HG03175 (cell line): ENCODE measurements around the gene UBE3A.

ENCODE experiments used
- ATAC-seq: cut with Tn5 transposase; IDR thresholded peaks from one replicate; pipeline ENCODE4 v1.9.1; 2021; ENCODE audit warnings: mild to moderate bottlenecking, moderate library complexity; ENCODE audit not compliant: unreplicated experiment

The UBE3A gene

DNA sequence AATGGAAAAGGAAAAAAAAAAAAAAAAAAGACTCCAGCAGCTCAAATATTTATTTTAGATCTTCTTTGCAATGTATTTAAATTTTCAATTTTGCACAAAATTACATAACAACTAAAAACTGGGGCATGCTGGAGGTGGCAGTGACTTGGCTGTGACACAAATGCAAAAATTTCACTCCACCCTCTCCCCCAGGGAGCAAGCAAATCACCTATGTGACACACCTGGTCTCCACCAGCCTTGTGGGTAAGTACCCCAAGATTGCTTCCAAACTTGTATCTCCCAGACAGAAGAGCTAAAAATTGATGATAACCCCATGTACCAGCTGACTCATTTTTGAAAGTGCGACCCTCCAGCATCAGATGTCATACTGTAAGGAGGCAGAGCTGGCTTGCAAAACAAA lies 32.0 kb downstream of the UBE3A start:
- no peak for ATAC-seq

DNA sequence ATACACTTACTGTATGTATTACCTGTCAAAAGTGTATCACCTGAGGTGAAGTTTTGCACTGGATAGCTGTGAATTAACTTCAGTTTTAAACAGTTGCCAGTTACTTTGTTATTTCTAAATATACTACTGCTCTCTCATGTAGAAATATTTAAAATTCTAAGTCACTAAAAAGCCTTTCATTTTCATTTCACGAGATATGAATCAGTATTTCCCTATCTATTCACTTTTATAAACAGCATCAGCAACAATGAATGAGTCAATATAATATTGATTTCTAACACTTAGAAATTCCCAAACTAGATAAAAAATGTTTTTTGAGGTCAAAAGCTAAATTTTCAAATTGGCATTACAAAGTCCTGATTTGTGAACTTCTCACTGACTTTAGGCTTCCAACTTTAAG lies 32.6 kb downstream of the UBE3A start:
- no peak for ATAC-seq

GRCh38 chr15:25403771-25404170 lies 35.1 kb downstream of the UBE3A start:
- ATAC-seq: no peak

GRCh38 chr15:25402342-25402741 lies 36.5 kb downstream of the UBE3A start:
- no peak for ATAC-seq

GRCh38 chr15:25401501-25401900 lies 37.3 kb downstream of the UBE3A start:
- no peak for ATAC-seq

- no peak for ATAC-seq
Measured at GRCh38 chr15:25397100-25397499, 41.7 kb downstream of the UBE3A start.

DNA sequence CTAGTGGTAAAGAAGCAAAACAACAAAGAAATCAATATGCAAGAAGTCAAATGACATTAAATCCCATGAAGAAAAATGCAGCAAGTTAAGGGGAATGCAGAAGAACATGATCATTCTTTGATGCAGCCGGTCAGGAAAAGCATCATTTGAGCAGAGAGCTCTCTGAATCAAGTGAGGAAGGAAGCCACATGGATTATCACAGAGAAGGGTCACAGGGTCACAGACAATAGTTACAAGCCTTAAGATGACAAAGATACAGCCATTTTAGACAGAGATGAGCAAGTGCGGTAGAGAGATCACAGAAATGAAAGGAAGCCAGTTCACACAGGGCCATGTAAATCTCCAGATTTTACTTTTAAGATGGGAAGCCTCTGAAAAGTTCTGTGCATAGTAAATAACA lies 43.9 kb downstream of the UBE3A start:
- ATAC-seq: no peak

GRCh38 chr15:25392806-25393205 lies 46.0 kb downstream of the UBE3A start:
- no peak for ATAC-seq

GRCh38 chr15:25391971-25392721 lies 46.7 kb downstream of the UBE3A start:
- no peak for ATAC-seq

GRCh38 chr15:25385986-25386385 lies 52.8 kb downstream of the UBE3A start:
- no peak for ATAC-seq

GRCh38 chr15:25381579-25381978 lies 57.2 kb downstream of the UBE3A start:
- ATAC-seq: no peak

DNA sequence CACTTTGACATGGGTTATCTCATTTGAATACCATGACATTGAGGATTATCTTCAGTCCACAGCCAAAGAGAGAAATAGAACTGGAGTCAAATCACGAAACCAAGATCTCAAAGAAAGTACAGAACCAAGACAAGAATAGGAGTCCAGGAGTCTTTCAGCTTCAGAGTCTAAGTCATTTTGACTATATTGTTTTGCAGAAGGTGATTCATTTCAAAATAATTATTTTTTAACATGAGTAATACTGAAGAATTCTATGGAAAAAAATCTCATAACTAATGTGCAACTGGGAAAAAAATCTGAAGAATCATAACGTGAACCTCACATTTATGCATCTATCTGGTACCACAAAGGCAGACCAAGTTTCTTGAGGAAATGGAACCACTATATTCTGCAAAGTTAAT lies 60.3 kb downstream of the UBE3A start:
- no peak for ATAC-seq

GRCh38 chr15:25375557-25375956 lies 63.3 kb downstream of the UBE3A start:
- ATAC-seq: no peak

- ATAC-seq: no peak
Measured at GRCh38 chr15:25374143-25374542, 64.7 kb downstream of the UBE3A start.

DNA sequence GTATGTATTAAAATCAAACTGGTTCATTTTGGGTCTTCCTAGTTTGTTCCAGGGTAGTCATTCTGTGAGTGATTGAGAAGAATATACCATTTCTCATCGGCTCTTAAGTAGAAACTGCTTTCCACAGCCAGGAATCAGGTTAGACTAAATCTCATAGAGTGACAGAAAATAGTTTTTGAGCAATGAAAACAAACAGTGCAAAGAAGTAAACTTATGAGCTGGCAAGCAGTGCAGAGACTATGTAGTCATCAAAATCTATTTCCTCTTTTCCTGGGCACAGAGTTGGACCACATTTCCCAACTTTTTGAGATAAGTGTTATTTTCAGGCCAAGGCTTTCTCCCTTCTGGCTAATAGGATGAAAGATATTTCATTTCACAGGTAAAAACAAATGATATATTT lies 66.5 kb downstream of the UBE3A start:
- ATAC-seq: no peak

GRCh38 chr15:25368850-25369249 lies 70.0 kb downstream of the UBE3A start:
- no peak for ATAC-seq

DNA sequence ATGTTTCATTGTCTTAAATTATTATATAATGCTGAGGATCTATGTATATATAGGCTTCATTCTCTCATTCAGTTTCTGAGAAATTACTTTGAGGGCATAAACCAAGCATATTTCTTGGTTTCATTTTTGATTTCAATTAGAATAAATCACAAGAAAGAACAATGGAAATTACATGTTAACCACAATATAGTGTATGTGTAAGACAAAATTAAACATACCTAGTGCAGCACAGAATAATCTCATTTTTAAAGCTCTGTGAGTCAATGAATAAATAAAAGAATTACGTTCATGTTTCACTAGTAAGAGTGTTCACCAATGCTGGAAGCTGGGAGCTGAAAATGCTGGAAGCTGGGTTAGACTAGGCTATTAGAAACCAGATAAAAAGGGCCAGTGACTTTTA lies 72.8 kb downstream of the UBE3A start:
- no peak for ATAC-seq

- ATAC-seq: no peak
Measured at GRCh38 chr15:25362545-25362944, 76.3 kb downstream of the UBE3A start.

DNA sequence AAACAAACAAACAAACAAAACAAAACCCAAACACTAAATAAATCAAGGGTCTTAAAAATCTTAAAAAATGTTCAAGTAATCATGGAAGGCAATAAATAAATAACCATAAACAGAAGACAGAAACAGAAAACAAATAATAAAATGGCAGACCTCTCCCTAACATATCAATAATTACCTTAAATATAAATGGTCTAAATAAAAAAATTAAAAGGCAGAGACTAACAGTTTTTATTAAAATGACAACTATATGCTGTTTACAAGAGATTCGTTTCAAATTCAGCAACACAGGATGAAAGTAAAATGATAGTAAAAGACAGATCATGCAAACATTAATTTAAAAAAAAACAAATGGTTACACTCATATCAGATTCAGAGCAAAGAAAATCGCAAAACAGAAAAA lies 91.1 kb downstream of the UBE3A start:
- ATAC-seq: no peak

- ATAC-seq: no peak
Measured at GRCh38 chr15:25346371-25346770, 92.5 kb downstream of the UBE3A start.

DNA sequence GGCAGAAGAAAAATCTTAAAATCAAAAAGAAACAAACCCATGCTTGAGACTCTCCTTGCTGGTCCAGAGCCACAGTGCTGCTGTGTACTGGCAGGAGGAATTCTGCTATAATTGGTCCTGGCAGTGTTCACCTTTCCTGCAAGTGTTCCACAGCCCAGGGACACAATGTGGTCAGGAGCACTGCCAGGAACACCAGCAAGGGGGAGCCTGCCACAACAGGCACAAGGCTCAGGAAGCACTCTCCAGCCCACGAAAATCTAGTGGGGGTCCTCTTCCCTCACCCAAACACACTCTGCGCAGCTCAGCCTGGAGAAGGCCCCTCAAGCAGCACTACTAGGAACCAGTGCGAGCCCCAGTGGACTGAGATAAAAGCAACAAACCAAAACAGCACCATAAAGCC lies 92.9 kb downstream of the UBE3A start:
- no peak for ATAC-seq

GRCh38 chr15:25342629-25343028 lies 96.2 kb downstream of the UBE3A start:
- no peak for ATAC-seq

- ATAC-seq: no peak
Measured at GRCh38 chr15:25339431-25339830, 99.4 kb downstream of the UBE3A start.
